ENCODE data around the gene AUTS2. TPM values are rescaled to one million over a fixed set of nuclear protein-coding genes. Genes with fewer than 3 reads are reported as not detected.
"Not testable (repeated sequence)": the region's sequence is repeated elsewhere in the genome, so short reads cannot be mapped to it uniquely, and the experiment has no call there.

AUTS2 gene
- total RNA-seq, 1 experiment from 2014 or later, result 4.2 TPM

GRCh38 chr7:70794962-70795361 is 1196.7 kb downstream of the AUTS2 start:
- DNase-seq (ENCODE audit: low spot score), result no peak

- DNase-seq (ENCODE audit: low spot score), result no peak
Observed at GRCh38 chr7:70795948-70796347, 1197.7 kb downstream of the AUTS2 start.

- DNase-seq (ENCODE audit: low spot score), result no peak
Observed at GRCh38 chr7:70797109-70797514, 1198.8 kb downstream of the AUTS2 start.

GRCh38 chr7:70799841-70800405 is 1201.6 kb downstream of the AUTS2 start:
- DNase-seq (ENCODE audit: low spot score), result no peak

GRCh38 chr7:70805360-70805759 is 1207.1 kb downstream of the AUTS2 start:
- DNase-seq (ENCODE audit: low spot score), result no peak

GRCh38 chr7:70807650-70808049 is 1209.4 kb downstream of the AUTS2 start:
- no peak for DNase-seq (ENCODE audit: low spot score)

GRCh38 chr7:70808876-70809275 is 1210.6 kb downstream of the AUTS2 start:
- no peak for DNase-seq (ENCODE audit: low spot score)

GRCh38 chr7:70810558-70811139 is 1212.4 kb downstream of the AUTS2 start:
- DNase-seq (ENCODE audit: low spot score), result no peak

- peak; percentile 19 for DNase-seq (ENCODE audit: low spot score)
Observed at GRCh38 chr7:70812511-70812910, 1214.2 kb downstream of the AUTS2 start.

GRCh38 chr7:70822490-70822889 is 1224.2 kb downstream of the AUTS2 start:
- DNase-seq (ENCODE audit: low spot score), result not testable (repeated sequence)

GRCh38 chr7:70829221-70830059 is 1231.2 kb downstream of the AUTS2 start:
- DNase-seq (ENCODE audit: low spot score), result peak; percentile 70

- no peak for DNase-seq (ENCODE audit: low spot score)
Observed at GRCh38 chr7:70830060-70830395, 1231.8 kb downstream of the AUTS2 start.

- DNase-seq (ENCODE audit: low spot score), result no peak
Observed at GRCh38 chr7:70830426-70830825, 1232.2 kb downstream of the AUTS2 start.

GRCh38 chr7:70833726-70834125 is 1235.5 kb downstream of the AUTS2 start:
- no peak for DNase-seq (ENCODE audit: low spot score)

- no peak for DNase-seq (ENCODE audit: low spot score)
Observed at GRCh38 chr7:70834424-70834823, 1236.1 kb downstream of the AUTS2 start.

- no peak for DNase-seq (ENCODE audit: low spot score)
Observed at GRCh38 chr7:70835658-70836057, 1237.4 kb downstream of the AUTS2 start.

GRCh38 chr7:70836279-70836678 is 1238.0 kb downstream of the AUTS2 start:
- DNase-seq (ENCODE audit: low spot score), result no peak

- no peak for DNase-seq (ENCODE audit: low spot score)
Observed at GRCh38 chr7:70836946-70837345, 1238.7 kb downstream of the AUTS2 start.

GRCh38 chr7:70837589-70837988 is 1239.3 kb downstream of the AUTS2 start:
- no peak for DNase-seq (ENCODE audit: low spot score)

GRCh38 chr7:70838292-70838907 is 1240.1 kb downstream of the AUTS2 start:
- no peak for DNase-seq (ENCODE audit: low spot score)
